NCI-H345 treated with DMSO at 0.1 percent for 48 hours (cell line): ENCODE measurements around the gene PDLIM5.

Source experiments
- DNase-seq: peaks from one replicate; lab custom pipeline; 2025; ENCODE audit not compliant: unreplicated experiment; lab: John Stamatoyannopoulos, UW

PDLIM5 gene

DNA sequence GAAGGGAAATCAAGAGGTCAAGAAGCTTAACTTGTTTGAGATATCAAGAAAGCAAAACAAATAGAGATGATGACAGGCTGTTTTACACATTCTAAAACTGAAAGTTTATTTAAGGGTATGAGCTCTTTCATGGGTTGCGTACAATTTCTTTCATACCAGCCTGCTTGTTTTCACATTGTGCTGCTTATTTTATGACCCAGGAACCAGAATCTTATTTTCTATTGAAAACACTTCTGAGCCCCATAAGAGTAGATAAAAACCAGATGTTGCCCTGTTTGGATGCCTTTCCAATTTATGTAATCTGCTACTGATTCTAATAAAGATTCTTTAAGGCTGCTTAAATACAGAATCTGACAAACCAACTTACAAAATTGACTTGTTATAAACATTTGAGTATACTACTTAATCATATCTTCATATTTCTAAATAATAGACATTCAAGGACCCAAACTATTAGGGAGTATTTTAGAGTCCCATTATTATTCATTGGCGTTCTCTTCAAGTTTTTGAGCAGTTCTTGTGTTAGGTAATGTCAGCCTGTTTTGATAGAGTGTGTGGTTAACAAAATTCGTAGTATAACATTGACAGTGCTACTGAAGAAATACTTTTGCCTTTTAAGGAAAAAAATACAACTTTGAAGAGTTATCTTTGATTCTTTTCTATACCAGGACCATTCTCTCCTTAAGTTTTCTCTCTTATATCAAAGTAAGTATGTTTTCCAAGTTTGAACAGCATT is 74.4 kb downstream of the PDLIM5 start:
- no peak for DNase-seq

DNA sequence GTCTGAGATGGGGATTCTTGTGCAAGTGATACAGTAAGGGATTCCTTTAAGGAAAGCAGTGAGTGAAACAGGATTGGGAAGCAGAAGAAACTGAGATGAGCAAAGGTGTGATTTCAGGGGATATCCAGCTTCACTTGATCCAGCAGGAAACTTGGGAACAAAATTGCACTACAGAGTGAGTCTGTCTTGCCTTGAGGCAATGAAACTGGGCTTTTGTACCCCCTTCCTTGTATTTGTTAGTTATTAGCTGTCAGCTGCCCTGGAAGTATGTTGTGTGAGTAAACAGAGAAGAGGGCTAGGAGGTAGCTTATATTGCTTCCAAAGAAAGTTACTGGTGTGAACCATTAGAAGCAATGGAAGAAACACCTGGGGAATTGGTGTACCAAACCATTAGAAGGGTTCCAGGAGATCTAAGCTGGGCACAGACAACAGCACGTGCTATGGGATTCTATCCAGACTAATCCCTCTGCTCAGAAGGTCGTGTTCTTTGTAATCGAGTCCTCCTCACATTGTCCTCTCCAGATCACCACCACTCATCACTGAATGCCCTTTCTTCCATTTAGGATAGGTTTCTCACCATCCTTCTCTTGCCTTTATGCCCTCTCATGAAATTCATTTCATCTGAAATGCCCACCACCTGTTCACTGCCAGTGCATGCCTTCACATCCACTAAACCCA is 76.0 kb downstream of the PDLIM5 start:
- no peak for DNase-seq

DNA sequence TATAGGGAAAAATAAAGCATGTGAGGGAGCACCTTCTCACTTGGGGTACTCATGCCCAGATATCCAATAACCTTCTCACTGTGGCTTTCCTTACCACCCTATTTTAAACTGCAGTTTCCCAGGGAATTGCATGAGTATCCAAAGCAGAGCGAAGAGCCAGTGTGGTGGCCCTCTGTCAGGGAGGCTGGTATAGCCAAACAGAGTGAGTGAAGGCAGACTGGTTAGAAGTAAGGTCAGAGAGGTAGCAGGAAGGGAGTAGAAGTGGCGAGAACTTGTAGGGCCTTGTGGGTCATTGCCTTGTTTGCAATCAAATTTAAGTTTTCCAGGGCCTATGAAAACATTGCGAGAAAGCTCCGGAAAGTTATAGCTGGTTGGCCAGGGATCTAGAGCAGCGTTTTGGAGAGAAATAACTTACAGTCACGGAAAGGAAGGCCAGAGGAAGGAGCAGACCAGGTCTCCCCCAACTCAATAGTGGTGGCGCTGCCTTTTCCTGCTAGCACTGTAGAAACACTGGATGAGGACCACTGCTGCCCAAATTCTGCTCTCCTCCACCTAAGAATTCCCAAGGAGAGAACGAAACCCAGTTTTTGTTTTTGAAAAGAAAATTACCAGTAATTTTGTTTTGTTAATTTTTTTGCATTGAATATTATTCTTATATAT is 77.2 kb downstream of the PDLIM5 start:
- no peak for DNase-seq

DNA sequence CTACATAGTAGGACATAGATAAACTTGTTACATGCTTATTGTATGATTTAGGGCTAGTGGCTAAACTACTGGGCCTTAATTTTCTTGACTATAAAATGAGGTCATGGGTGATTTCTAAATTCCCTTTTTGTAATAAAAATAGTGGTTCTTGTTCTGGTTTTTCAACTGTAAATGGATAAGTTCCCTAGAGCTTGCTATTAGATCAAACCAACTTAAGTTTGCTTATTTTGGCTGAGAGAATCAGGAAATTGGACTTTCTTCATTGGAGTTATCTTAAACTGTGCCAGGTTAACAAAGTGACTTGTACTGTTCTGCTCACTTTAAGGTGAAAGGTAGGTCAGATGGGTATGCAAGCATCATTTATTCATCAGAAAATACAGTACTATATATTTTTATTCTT is 78.3 kb downstream of the PDLIM5 start:
- no peak for DNase-seq

GRCh38 chr4:94531991-94532789 is 80.4 kb downstream of the PDLIM5 start:
- DNase-seq: no peak

DNA sequence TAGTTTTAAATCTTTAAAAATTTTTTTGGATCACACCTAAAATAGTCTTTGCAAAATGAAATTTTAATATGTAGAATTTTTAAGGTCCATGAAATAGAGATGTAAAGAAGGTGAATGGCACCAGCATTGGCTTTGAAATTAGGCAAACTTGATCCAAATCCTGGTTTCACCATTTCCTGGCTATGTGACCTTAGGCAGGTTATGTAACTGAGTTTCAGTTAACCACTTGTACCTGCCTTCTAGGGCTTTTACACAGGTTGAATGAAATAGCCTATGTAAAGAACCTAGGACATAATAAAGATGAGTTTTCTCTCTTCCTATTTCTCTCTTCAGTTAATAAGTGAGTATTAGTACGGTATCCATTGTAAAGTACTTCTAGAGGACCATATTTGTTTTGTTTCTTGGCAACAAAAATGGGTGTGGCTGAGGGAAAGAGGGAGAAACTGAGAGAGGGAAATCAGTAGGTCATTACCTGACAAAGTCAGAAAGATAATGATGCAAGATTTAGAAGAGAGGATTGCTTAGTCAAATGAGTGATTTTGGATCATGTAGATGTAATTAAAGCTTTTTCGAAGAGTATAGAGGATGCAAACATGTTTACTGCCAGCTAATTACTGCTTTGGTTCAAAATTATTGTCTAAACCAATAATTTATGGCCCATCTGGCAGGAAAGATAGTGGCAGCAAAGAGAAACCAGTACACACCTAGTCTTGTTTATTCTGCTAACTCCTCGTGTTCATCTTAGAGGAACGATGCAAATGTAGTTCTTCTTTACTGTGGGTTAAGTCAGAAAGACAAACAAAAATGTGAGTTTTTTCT is 81.9 kb downstream of the PDLIM5 start:
- no peak for DNase-seq

- no peak for DNase-seq
Measured at GRCh38 chr4:94534401-94535312, 82.9 kb downstream of the PDLIM5 start.

GRCh38 chr4:94536049-94536448 is 84.3 kb downstream of the PDLIM5 start:
- DNase-seq: no peak

- DNase-seq: no peak
Measured at GRCh38 chr4:94536649-94537469, 85.1 kb downstream of the PDLIM5 start.

DNA sequence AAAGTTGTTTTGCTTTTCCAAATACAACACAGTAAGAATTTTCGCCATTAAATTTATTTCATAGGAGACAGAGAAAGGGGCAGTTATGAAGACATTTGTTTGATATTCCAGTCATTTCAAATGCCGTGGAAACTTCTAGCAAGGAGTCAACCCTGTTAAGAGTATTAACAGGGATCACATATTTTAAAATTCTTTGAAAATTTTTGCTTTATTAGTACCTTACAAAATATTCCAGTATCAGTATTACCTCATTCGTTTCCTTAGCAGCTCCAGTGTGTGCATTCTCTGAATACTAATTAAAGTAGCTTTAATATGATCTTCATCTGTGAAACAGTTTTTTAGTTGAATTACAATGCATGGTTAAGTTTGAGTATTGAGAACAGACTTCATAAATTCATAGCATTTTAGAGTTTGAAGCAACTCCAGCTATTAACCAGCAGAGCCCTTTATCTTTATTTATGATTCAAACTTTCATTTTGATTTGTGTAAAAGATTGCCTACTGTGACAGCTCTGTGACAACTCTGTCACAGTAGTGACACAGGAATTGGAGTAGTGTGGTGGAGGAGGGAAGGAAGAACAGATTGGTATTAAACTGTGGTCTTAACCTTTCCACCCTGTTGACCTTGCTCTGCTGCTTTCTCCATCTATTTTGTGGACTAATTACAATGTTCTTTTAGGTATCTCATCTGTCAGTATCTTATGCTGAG is 86.3 kb downstream of the PDLIM5 start:
- no peak for DNase-seq

GRCh38 chr4:94540476-94540875 is 88.7 kb downstream of the PDLIM5 start:
- DNase-seq: peak; percentile 16

- no peak for DNase-seq
Measured at GRCh38 chr4:94544811-94545210, 93.1 kb downstream of the PDLIM5 start.

- no peak for DNase-seq
Measured at GRCh38 chr4:94545296-94545695, 93.6 kb downstream of the PDLIM5 start.

DNA sequence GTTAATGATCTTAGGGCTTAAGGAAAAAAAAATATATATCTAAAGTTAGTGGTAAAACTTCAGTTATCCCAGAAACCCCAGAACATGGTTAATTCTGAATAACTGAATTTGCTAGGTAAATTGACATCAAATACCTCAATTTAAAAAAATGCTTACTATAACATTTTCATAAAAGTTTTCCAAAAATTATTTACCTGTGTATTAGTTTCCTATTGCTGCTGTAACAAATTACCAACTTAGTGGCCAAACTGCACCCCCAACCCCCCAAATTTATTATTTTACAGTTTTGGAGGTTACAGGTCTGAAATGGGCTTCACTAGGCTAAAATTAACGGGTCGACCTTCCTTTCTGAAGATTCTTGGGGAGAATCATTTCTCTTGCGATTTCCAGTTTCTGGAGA is 95.2 kb downstream of the PDLIM5 start:
- no peak for DNase-seq

GRCh38 chr4:94548571-94548970 is 96.8 kb downstream of the PDLIM5 start:
- no peak for DNase-seq

DNA sequence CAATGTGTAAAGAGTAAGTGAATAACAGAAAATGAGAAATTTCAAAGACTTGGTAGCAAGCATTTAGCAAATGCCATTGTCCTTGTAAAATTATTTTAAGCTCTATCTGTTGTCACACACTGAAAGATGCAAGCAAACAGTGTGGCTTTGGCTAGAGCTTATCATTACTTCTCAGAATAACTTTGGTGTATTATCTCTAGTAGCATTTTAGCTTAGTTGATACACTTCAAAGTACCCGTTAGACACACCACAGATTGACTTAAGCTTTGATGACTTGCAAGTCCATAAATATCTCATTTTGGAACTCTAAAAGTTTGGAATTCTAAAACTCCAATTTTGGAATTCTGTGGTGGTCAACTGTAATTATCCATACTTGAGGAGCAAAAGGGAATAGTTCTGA is 98.6 kb downstream of the PDLIM5 start:
- no peak for DNase-seq

GRCh38 chr4:94550851-94551250 is 99.1 kb downstream of the PDLIM5 start:
- DNase-seq: no peak
